ENCODE data around the gene CAMTA1.

Gene CAMTA1

GRCh38 chr1:7261490-7261889 is 476.2 kb downstream of the CAMTA1 start:
- Histone ChIP-seq H3K9me3 (ENCODE audit: low read length) (no peaks in the 10 kb centered on the region), H3K4me3 (ENCODE audit: low read depth in 1 of 2, low read length in 2 of 2) (no peak overlapping the region), H3K27ac (ENCODE audit: low read depth, low read length) (no peak overlapping the region), H3K4me1 (ENCODE audit: insufficient read depth, low read length) (peaks cover 9% of the 10 kb centered on the region), H3K36me3 (ENCODE audit: insufficient read depth, low read length) (no peaks in the 10 kb centered on the region), H3K9ac (ENCODE audit: low read length) (no peak overlapping the region), H3K27me3 (ENCODE audit: control insufficient read depth in 1 of 2, insufficient read depth in 2 of 2, low read length in 2 of 2) (no peaks in the 10 kb centered on the region)

GRCh38 chr1:7262611-7263010 is 477.4 kb downstream of the CAMTA1 start:
- Histone ChIP-seq H3K9me3 (ENCODE audit: low read length) (peaks cover 3% of the 10 kb centered on the region), H3K27me3 (ENCODE audit: control insufficient read depth in 1 of 2, insufficient read depth in 2 of 2, low read length in 2 of 2) (no peaks in the 10 kb centered on the region), H3K27ac (ENCODE audit: low read depth, low read length) (no peak overlapping the region), H3K36me3 (ENCODE audit: insufficient read depth, low read length) (no peaks in the 10 kb centered on the region), H3K4me3 (ENCODE audit: low read depth in 1 of 2, low read length in 2 of 2) (no peak overlapping the region), H3K4me1 (ENCODE audit: insufficient read depth, low read length) (peaks cover 9% of the 10 kb centered on the region), H3K9ac (ENCODE audit: low read length) (no peak overlapping the region)

- H3K36me3 ChIP-seq (ENCODE audit: insufficient read depth, low read length) = no peaks in the 10 kb centered on the region
- H3K27me3 ChIP-seq (ENCODE audit: control insufficient read depth in 1 of 2, insufficient read depth in 2 of 2, low read length in 2 of 2) = no peaks in the 10 kb centered on the region
- H3K4me3 ChIP-seq (ENCODE audit: low read depth in 1 of 2, low read length in 2 of 2) = no peak overlapping the region
- peaks cover 3% of the 10 kb centered on the region for H3K9me3 ChIP-seq (ENCODE audit: low read length)
- no peak overlapping the region for H3K27ac ChIP-seq (ENCODE audit: low read depth, low read length)
- H3K9ac ChIP-seq (ENCODE audit: low read length) = no peak overlapping the region
- H3K4me1 ChIP-seq (ENCODE audit: insufficient read depth, low read length) = peaks cover 9% of the 10 kb centered on the region
These were observed 478.0 kb downstream of the CAMTA1 start for GRCh38 chr1:7263021-7263960.

- Histone ChIP-seq H3K4me1 (ENCODE audit: insufficient read depth, low read length) (peaks cover 9% of the 10 kb centered on the region), H3K27ac (ENCODE audit: low read depth, low read length) (no peak overlapping the region), H3K4me3 (ENCODE audit: low read depth in 1 of 2, low read length in 2 of 2) (no peak overlapping the region), H3K9me3 (ENCODE audit: low read length) (peaks cover 7% of the 10 kb centered on the region), H3K27me3 (ENCODE audit: control insufficient read depth in 1 of 2, insufficient read depth in 2 of 2, low read length in 2 of 2) (no peaks in the 10 kb centered on the region), H3K36me3 (ENCODE audit: insufficient read depth, low read length) (no peaks in the 10 kb centered on the region), H3K9ac (ENCODE audit: low read length) (no peak overlapping the region)
These were observed 478.8 kb downstream of the CAMTA1 start for GRCh38 chr1:7264101-7264500.

- Histone ChIP-seq H3K4me1 (ENCODE audit: insufficient read depth, low read length) (peaks cover 9% of the 10 kb centered on the region), H3K36me3 (ENCODE audit: insufficient read depth, low read length) (no peaks in the 10 kb centered on the region), H3K4me3 (ENCODE audit: low read depth in 1 of 2, low read length in 2 of 2) (no peak overlapping the region), H3K9ac (ENCODE audit: low read length) (no peak overlapping the region), H3K27ac (ENCODE audit: low read depth, low read length) (no peak overlapping the region), H3K9me3 (ENCODE audit: low read length) (peaks cover 12% of the 10 kb centered on the region), H3K27me3 (ENCODE audit: control insufficient read depth in 1 of 2, insufficient read depth in 2 of 2, low read length in 2 of 2) (no peaks in the 10 kb centered on the region)
These were observed 480.6 kb downstream of the CAMTA1 start for GRCh38 chr1:7265771-7266371.

GRCh38 chr1:7266561-7266960 is 481.3 kb downstream of the CAMTA1 start:
- Histone ChIP-seq H3K9me3 (ENCODE audit: low read length) (peaks cover 12% of the 10 kb centered on the region), H3K36me3 (ENCODE audit: insufficient read depth, low read length) (no peaks in the 10 kb centered on the region), H3K27ac (ENCODE audit: low read depth, low read length) (no peak overlapping the region), H3K4me1 (ENCODE audit: insufficient read depth, low read length) (peaks cover 9% of the 10 kb centered on the region), H3K27me3 (ENCODE audit: control insufficient read depth in 1 of 2, insufficient read depth in 2 of 2, low read length in 2 of 2) (no peaks in the 10 kb centered on the region), H3K9ac (ENCODE audit: low read length) (no peak overlapping the region), H3K4me3 (ENCODE audit: low read depth in 1 of 2, low read length in 2 of 2) (no peak overlapping the region)

GRCh38 chr1:7267493-7267892 is 482.2 kb downstream of the CAMTA1 start:
- Histone ChIP-seq H3K27me3 (ENCODE audit: control insufficient read depth in 1 of 2, insufficient read depth in 2 of 2, low read length in 2 of 2) (no peaks in the 10 kb centered on the region), H3K9me3 (ENCODE audit: low read length) (peaks cover 12% of the 10 kb centered on the region), H3K36me3 (ENCODE audit: insufficient read depth, low read length) (no peaks in the 10 kb centered on the region), H3K9ac (ENCODE audit: low read length) (no peak overlapping the region), H3K4me1 (ENCODE audit: insufficient read depth, low read length) (peaks cover 9% of the 10 kb centered on the region), H3K27ac (ENCODE audit: low read depth, low read length) (no peak overlapping the region), H3K4me3 (ENCODE audit: low read depth in 1 of 2, low read length in 2 of 2) (no peak overlapping the region)

- Histone ChIP-seq H3K9me3 (ENCODE audit: low read length) (peaks cover 12% of the 10 kb centered on the region), H3K9ac (ENCODE audit: low read length) (no peak overlapping the region), H3K27me3 (ENCODE audit: control insufficient read depth in 1 of 2, insufficient read depth in 2 of 2, low read length in 2 of 2) (no peaks in the 10 kb centered on the region), H3K4me3 (ENCODE audit: low read depth in 1 of 2, low read length in 2 of 2) (no peak overlapping the region), H3K27ac (ENCODE audit: low read depth, low read length) (no peak overlapping the region), H3K4me1 (ENCODE audit: insufficient read depth, low read length) (peaks cover under 1% of the 10 kb centered on the region), H3K36me3 (ENCODE audit: insufficient read depth, low read length) (no peaks in the 10 kb centered on the region)
These were observed 483.7 kb downstream of the CAMTA1 start for GRCh38 chr1:7268983-7269382.

- H3K27me3 ChIP-seq (ENCODE audit: control insufficient read depth in 1 of 2, insufficient read depth in 2 of 2, low read length in 2 of 2) = no peaks in the 10 kb centered on the region
- H3K36me3 ChIP-seq (ENCODE audit: insufficient read depth, low read length) = no peaks in the 10 kb centered on the region
- no peak overlapping the region for H3K9ac ChIP-seq (ENCODE audit: low read length)
- H3K4me3 ChIP-seq (ENCODE audit: low read depth in 1 of 2, low read length in 2 of 2) = no peak overlapping the region
- H3K27ac ChIP-seq (ENCODE audit: low read depth, low read length) = no peak overlapping the region
- H3K4me1 ChIP-seq (ENCODE audit: insufficient read depth, low read length) = no peaks in the 10 kb centered on the region
- peaks cover 12% of the 10 kb centered on the region for H3K9me3 ChIP-seq (ENCODE audit: low read length)
These were observed 484.3 kb downstream of the CAMTA1 start for GRCh38 chr1:7269525-7269924.

- no peak overlapping the region for H3K27ac ChIP-seq (ENCODE audit: low read depth, low read length)
- H3K4me3 ChIP-seq (ENCODE audit: low read depth in 1 of 2, low read length in 2 of 2) = no peak overlapping the region
- H3K4me1 ChIP-seq (ENCODE audit: insufficient read depth, low read length) = no peaks in the 10 kb centered on the region
- H3K36me3 ChIP-seq (ENCODE audit: insufficient read depth, low read length) = no peaks in the 10 kb centered on the region
- H3K9ac ChIP-seq (ENCODE audit: low read length) = no peak overlapping the region
- peaks cover 4% of the 10 kb centered on the region for H3K9me3 ChIP-seq (ENCODE audit: low read length)
- no peaks in the 10 kb centered on the region for H3K27me3 ChIP-seq (ENCODE audit: control insufficient read depth in 1 of 2, insufficient read depth in 2 of 2, low read length in 2 of 2)
These were observed 489.0 kb downstream of the CAMTA1 start for GRCh38 chr1:7274256-7274655.

GRCh38 chr1:7278045-7278444 is 492.8 kb downstream of the CAMTA1 start:
- Histone ChIP-seq H3K36me3 (ENCODE audit: insufficient read depth, low read length) (no peaks in the 10 kb centered on the region), H3K9me3 (ENCODE audit: low read length) (no peaks in the 10 kb centered on the region), H3K27ac (ENCODE audit: low read depth, low read length) (no peak overlapping the region), H3K4me3 (ENCODE audit: low read depth in 1 of 2, low read length in 2 of 2) (no peak overlapping the region), H3K9ac (ENCODE audit: low read length) (no peak overlapping the region), H3K4me1 (ENCODE audit: insufficient read depth, low read length) (no peaks in the 10 kb centered on the region), H3K27me3 (ENCODE audit: control insufficient read depth in 1 of 2, insufficient read depth in 2 of 2, low read length in 2 of 2) (no peaks in the 10 kb centered on the region)

Data from muscle layer of colon (tissue), 2 donors.